ENCODE data around the gene TSPOAP1.

The TSPOAP1 gene

GRCh38 chr17:58328195-58329034, at the start of gene TSPOAP1:
Gene TSPOAP1, minus strand, starts transcription at chr17:58328795. Its CDS starts 875 bp downstream, at chr17:58327920.
- no peak within 1 kb of the TSS for H3K4me3 ChIP-seq (ENCODE audit: low read depth, low read length)

GRCh38 chr17:58377661-58378060, 49.1 kb upstream of the TSPOAP1 start:
- no peak overlapping the region for H3K4me3 ChIP-seq (ENCODE audit: low read depth, low read length)

- no peak overlapping the region for H3K4me3 ChIP-seq (ENCODE audit: low read depth, low read length)
Observed at GRCh38 chr17:58377093-58377601, 48.6 kb upstream of the TSPOAP1 start.

GRCh38 chr17:58376472-58377000, 47.9 kb upstream of the TSPOAP1 start:
- no peak overlapping the region for H3K4me3 ChIP-seq (ENCODE audit: low read depth, low read length)

- no peak overlapping the region for H3K4me3 ChIP-seq (ENCODE audit: low read depth, low read length)
Observed at GRCh38 chr17:58375811-58376210, 47.2 kb upstream of the TSPOAP1 start.

GRCh38 chr17:58375256-58375655, 46.7 kb upstream of the TSPOAP1 start:
- no peak overlapping the region for H3K4me3 ChIP-seq (ENCODE audit: low read depth, low read length)

- H3K4me3 ChIP-seq (ENCODE audit: low read depth, low read length), result no peak overlapping the region
Observed at GRCh38 chr17:58373923-58374322, 45.3 kb upstream of the TSPOAP1 start.

GRCh38 chr17:58373003-58373402, 44.4 kb upstream of the TSPOAP1 start:
- no peak overlapping the region for H3K4me3 ChIP-seq (ENCODE audit: low read depth, low read length)

GRCh38 chr17:58371300-58371950, 42.8 kb upstream of the TSPOAP1 start:
- H3K4me3 ChIP-seq (ENCODE audit: low read depth, low read length), result no peak overlapping the region

GRCh38 chr17:58370716-58371115, 42.1 kb upstream of the TSPOAP1 start:
- H3K4me3 ChIP-seq (ENCODE audit: low read depth, low read length), result no peak overlapping the region

- no peak overlapping the region for H3K4me3 ChIP-seq (ENCODE audit: low read depth, low read length)
Observed at GRCh38 chr17:58370309-58370708, 41.7 kb upstream of the TSPOAP1 start.

GRCh38 chr17:58369214-58370031, 40.8 kb upstream of the TSPOAP1 start:
- no peak overlapping the region for H3K4me3 ChIP-seq (ENCODE audit: low read depth, low read length)

GRCh38 chr17:58368860-58369213, 40.2 kb upstream of the TSPOAP1 start:
- H3K4me3 ChIP-seq (ENCODE audit: low read depth, low read length), result no peak overlapping the region

GRCh38 chr17:58367461-58367860, 38.9 kb upstream of the TSPOAP1 start:
- no peak overlapping the region for H3K4me3 ChIP-seq (ENCODE audit: low read depth, low read length)

- no peak overlapping the region for H3K4me3 ChIP-seq (ENCODE audit: low read depth, low read length)
Observed at GRCh38 chr17:58365980-58366595, 37.5 kb upstream of the TSPOAP1 start.

- H3K4me3 ChIP-seq (ENCODE audit: low read depth, low read length), result no peak overlapping the region
Observed at GRCh38 chr17:58365185-58365979, 36.8 kb upstream of the TSPOAP1 start.

GRCh38 chr17:58364270-58364942, 35.8 kb upstream of the TSPOAP1 start:
- H3K4me3 ChIP-seq (ENCODE audit: low read depth, low read length), result no peak overlapping the region

- no peak overlapping the region for H3K4me3 ChIP-seq (ENCODE audit: low read depth, low read length)
Observed at GRCh38 chr17:58363457-58364185, 35.0 kb upstream of the TSPOAP1 start.
